ENCODE measurements around the gene DYNC1I2.

- no peak for TF ChIP-seq CTCF (conservative IDR thresholded peaks at IDR 0.05; ENCODE audit: low read depth, low read length)
- no peak for TF ChIP-seq EZH2 (IDR thresholded peaks at IDR 0.05; ENCODE audit: borderline replicate concordance, low read depth, low read length, poor library complexity, severe bottlenecking)
Observed at GRCh38 chr2:171791361-171791760, 104.1 kb downstream of the DYNC1I2 start.

All from A673 (cell line).